Stimulated activated CD8-positive, alpha-beta memory T cell treated with anti-CD3 and anti-CD28 coated beads, Interleukin-12 subunit alpha, Interleukin-12 subunit beta, amount 100 ng/mL, for 4 hours (primary cell): ENCODE results near the gene DDIT4.
"Not testable (repeated sequence)": the region's sequence is repeated elsewhere in the genome, so short reads cannot be mapped to it uniquely, and the experiment has no call there.

Source experiments
- DNase-seq: peaks from one replicate; pipeline ENCODE4 v3.0.0-alpha.2; 2020; ENCODE audit warnings: low read depth

The DDIT4 gene

DNA sequence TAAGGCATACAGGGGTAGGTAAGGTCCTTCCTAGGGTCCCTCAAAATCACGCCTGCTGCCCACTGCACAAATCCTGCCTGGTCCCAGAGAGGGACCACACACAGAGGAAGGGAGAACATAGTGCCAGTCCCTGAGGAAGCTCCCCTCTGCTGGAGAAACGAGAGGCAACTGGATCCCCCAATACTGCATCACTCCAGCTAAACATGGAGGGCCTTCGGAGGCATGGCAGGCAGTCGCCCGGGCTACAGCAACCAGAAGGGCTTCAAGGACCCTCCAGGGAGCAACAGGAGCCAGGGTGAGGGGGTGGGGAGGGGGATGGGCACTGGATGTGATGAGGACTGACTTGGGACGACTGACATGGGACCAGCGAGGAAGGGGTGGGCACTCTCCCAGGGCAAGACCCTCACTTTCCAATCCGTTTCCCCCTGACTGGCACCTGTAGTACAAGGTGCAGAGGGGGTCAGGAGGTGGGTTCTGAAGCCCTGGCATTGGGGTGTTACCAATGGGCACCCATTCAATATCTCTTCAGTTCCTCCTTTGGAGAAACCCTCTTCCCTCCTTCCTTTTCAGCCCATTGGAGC is 21.7 kb downstream of the DDIT4 start:
- DNase-seq, result no peak

DNA sequence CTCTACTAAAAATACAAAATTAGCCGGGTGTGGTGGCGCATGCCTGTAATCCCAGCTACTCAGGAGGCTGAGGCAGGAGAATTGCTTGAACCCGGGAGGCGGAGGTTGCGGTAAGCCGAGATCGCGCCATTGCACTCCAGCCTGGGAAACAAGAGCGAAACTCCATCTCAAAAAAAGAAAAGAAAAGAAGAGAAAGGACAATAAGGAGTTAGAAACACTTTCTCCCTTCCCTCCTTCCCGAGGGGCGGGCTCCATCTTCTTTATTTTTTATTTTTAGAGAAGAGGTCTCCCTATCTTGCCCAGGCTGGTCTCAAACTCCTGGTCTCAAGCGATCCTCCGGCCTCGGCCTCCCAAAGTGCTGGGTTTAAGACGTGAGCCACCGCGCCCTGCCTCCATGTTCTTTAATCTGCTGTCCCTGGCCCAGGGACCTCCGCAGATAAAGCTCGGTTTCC is 23.1 kb downstream of the DDIT4 start:
- not testable (repeated sequence) for DNase-seq

DNA sequence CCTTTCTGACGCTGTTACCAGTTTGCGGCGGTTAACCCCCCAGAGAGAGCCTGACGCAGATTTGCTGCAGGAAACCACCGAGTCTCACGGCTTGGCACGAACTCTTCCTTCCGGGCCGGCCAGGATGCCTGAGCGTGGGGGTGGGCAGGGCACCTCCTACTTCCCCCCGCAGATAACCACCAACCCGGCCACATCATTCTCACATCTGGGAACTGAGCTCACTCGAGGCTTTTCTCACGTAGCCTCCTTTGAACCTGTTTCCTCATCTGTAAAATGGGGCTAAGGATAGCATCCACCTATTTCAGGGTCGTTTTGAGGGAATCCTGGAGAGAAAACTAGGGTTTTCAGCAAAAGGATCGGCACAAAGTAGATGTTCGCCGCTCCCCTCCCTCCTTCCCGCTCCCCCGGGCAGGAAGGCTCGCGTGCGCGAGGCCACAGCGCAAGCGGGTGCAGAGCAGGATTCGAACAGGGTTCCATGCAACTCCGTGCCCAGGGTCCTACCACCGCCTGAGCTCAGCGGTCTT is 23.6 kb downstream of the DDIT4 start:
- peak; percentile 93 for DNase-seq

GRCh38 chr10:72297805-72298591 is 24.3 kb downstream of the DDIT4 start:
- peak; percentile 78 for DNase-seq

DNA sequence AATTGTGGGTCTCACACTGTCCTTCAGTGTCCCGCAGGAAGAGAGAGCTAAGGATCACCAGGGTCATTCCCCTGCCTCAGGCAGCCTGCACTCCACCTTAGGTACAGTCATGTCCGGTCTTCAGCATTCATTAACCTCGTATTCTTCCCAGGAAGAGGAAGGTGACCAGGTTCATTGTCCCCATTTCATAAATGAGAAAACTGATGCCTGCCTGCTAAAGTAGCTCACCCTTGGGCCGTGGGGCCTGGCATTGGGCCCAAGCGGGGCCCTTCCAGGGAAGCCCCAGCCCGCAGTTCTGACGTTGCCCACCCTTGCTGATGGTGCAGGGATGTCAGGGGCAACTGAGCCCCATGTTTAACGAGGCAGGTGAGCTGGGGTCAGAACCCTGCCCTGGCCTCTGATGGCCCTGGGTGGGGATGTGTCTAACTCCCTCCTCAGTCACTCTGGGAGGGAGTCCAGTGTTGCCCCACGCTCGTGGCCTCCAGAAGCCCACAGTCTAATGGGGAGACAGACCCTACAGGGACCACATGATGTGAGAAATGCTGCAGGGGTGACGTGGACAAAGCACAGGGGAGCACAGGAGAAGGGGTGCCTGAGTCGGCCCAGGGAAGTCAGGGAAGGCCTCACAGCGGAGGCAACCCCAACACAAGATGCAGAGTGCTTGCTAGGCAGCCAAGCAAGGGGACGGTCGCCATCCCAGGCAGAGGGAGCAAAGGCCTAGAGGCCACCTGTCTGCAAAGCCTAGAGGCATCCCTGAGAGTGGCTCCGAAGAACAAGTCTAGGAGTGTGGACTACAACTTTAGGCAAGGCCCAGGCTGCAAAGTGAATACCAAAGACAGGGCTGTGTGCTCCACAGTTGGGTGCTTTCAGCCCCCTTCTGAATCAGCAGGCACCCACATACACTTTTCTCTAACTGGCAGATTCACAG is 25.1 kb downstream of the DDIT4 start:
- no peak for DNase-seq

GRCh38 chr10:72303424-72304128 is 29.9 kb downstream of the DDIT4 start:
- DNase-seq, result no peak

- no peak for DNase-seq
Observed at GRCh38 chr10:72306215-72306760, 32.6 kb downstream of the DDIT4 start.

DNA sequence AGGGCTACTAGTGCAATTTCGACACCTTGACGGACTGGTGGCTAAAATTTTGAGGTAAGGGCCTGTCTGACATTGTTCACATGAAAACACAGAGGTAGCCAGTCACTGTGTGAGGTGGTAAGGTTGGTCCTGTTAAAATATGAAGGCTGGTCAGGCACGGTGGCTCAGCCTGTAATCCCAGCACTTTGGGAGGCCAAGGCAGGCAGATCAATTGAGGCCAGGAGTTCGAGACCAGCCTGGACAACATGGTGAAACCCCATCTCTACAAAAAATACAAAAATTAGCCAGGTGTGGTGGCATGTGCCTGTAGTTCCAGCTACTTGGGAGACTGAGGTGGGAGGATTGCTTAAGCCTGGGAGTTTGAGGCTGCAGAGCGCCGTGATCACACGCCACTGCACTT is 34.0 kb downstream of the DDIT4 start:
- DNase-seq, result not testable (repeated sequence)

DNA sequence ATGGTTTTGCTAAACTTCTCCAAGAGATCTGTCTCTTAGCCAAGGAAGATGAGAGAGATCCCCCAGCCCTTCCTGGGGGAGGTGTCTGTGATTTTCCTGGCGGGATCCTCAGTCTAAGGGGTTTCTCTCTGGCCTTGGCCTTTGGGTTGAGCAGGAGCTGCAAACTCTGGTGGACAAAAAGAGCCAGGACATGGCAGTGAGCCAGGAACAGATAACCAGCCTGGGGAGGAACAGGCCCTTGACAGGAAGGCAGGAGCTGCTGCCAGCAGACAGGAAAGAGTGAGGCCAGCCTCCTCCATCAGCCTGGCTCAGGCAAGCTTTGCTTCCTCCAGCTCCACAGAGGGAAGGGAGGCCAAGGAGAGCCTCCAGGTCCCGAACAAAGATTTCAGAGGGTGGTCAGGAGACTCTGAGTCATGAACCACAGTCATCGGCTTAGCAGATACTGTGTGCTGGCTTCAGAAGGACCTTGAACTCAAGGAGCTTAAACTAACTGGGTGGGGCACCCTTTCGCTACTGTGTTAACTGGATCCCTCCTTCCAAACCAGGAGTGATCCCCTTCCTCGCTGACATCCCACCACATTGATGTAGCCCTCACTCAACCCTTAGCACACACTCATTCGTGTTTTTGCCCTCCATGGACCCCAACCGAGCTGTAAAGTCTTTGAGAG is 34.7 kb downstream of the DDIT4 start:
- DNase-seq, result no peak

DNA sequence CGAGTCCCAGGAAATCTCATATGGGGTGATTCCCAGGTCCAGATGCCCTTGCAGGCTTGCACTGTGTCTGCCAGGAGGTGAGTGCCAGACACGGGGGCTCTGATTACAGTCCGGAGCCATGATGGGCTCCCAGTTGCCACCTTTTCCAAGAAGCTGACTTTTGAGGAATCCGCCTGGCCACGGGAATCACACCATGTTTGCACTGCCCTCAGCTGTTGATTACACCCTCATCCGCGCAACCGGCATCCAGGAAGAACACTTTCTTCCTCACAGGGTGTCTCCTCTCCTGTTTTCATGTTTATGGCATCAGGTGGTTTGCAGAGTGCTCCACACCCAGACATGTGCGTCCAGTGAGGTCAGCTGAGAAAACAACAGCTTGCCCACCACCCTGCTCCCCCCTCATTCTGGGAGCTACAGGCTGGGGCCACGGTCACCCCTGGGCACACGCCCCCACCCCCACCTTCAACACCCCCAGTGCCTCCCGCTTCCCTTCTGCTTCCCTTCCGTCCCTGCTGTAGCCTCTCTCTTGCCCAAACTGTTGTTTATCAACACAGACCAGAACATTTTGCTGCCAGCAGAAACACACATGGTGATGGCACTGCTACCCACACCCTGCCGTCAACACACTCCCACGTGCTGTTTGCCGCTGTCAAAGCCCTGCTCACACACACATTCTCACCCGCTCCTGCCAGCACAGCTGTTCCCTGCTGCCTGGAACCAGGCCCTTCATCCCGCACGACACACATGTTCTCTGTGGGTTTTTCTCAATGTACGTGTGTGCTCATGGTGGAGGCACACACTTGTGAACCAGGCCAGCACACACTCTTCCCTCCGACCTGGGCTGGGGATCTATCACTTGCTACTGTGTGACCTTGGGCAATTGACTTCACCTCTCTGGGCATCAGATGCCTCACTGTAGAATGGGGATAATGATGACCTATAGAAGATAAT is 35.8 kb downstream of the DDIT4 start:
- no peak for DNase-seq

GRCh38 chr10:72310241-72310633 is 36.5 kb downstream of the DDIT4 start:
- DNase-seq, result no peak

DNA sequence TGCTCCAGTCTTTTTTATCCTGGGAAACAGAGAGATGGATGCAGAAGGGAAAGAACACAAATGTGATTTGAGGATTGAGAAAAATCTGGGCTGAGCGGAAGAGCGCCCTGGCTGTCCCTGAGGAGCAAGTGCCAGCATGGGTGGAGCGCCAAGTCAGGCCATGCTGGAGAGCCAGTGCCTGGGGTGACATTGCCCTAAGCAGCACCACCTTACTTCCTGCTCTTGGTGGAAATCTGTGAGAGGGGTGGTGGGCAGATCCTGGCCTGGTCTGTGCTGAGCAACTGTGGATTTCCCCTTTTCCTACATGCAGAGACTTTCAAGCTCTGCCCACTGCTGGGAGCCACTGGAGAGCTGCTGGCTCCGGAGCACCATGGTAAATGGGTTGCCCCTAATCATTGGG is 36.9 kb downstream of the DDIT4 start:
- no peak for DNase-seq

DNA sequence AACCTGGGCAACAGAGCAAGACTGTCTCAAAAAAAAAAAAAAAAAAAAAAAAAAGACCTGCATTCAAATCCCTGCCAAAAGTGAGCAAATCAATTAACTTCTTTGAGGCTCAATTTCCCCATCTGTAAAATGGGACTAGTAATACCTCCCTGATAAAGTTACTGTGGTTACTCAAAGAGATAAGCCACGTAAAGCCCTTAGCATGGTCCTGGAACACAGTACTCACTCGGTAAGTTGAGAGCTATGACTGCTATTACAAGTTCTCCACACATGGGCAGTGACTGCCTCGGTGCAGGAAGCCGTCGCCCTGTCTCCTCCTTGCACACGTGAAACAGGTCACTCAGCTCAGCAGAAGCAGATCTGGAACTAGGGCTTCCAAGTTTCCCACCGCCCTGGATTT is 37.9 kb downstream of the DDIT4 start:
- DNase-seq, result no peak

DNA sequence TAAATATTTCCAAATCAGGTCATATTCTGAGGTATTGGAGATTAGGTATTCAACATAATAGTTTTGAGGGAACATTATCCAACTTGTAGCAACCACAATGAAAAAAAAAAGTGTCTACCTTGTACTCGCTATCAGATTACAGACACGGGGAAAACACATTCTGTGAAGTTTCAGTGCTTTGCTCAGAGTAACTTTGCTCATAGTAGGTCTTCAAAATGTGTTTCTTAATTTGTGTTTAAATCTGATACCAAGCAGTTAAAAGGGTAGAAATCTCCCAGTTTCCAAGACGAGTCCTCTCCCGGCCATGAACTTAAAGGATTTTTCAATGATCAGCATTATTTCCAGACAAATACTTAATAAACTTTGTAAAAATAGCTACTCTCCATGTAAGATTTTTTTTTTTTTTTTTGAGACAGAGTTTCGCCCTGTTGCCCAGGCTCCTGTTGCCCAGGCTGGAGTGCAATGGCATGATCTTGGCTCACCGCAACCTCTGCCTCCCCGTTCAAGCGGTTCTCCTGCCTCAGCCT is 39.2 kb downstream of the DDIT4 start:
- DNase-seq, result no peak

DNA sequence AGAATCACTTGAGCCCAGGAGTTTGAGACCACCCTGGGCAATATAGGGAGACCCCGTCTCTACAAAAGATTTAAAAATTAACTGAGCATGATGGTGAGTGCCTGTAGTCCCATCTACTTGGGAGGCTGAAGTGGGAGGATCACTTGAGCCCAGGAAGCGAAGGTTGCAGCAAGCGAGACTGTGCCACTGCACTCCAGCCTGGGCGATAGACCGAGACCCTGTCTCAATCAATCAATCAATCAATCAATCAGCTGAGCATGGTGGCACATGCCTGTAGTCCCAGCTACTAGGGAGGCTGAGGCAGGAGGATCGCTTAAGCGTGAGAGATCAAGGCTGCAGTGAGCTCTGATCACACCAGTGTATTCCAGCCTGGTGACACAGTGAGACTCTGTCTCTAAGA is 40.5 kb downstream of the DDIT4 start:
- DNase-seq, result no peak

DNA sequence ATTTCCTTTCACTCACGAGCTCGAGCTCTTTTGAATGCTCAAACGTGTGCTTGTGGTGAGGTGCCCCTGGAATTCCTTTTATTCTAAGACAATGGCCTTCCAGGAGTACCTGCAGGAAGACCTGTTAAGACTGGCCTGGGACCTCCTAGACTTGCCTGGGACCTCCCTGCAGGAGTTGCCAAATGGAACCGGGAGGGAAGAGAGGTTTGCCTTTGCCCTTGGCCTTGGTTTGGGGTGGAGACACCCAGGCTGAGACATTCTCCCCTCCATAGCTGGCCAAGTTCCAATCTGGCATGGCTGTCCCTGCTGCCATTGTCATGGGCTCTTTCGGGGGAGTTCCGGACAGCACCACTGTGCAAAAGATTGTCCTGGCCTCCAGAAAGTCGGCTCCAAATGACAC is 41.3 kb downstream of the DDIT4 start:
- DNase-seq, result no peak

DNA sequence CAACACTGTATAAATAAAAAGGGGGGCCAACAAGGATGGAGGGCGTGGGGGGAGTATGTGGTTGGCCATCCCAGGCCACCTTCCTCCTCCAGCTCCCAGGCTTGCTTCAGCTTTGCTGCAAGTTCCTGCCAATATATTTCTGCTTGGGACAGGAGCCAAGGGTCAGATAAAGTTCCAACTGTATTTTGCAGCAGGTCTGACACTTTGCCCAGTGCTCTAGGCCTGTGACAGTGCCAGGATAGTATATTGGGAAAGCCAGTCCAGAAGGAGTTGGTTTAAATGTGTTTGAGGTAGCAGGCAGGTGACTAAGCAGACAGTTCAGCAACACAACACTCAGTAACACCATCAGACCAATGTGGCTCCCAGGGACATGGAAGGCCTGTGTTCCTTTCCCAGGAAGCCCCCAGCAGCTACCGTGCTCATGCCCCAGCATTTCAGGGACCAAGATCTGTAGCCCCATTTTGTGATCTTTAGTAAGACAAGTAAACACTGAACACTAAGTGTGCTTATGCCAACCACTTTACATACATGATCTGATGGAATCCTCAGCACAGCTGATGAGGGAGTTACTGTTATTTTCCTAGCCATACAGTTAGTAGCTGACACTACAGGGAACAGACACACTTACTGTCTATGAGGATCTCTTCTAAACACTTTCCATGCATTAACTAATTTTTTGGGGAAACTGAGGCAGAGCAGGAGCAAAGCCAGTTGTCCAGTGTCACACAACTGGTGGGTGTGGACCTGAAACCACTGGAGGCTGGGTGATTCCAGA is 42.1 kb downstream of the DDIT4 start:
- no peak for DNase-seq

DNA sequence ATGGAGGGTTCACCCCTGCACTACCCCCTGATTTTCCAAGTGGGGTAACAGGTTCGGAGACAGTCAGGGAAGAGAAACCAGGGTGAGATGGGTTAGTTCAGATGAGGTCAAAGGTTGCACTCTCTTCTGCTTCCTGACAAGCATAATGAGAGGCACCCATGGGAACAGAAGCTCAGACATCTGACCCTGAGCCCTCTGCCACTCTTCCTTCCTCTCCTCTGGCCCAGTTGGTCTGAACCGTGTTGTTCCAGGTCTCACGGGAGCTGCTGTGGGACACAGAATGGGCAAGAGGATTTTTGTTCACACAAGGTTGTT is 42.6 kb downstream of the DDIT4 start:
- DNase-seq, result no peak
